Measurements from ENCODE around the gene BRMS1.
A peak's percentile ranks its signal among the peaks of the same experiment; 100 is the strongest.
"Not testable (repeated sequence)": the region's sequence is repeated elsewhere in the genome, so short reads cannot be mapped to it uniquely, and the experiment has no call there.

The BRMS1 gene

GRCh38 chr11:66363187-66363601, 18.3 kb upstream of the BRMS1 start:
- no peak for DNase-seq (ENCODE audit: low spot score)

- no peak for DNase-seq (ENCODE audit: low spot score)
Observed at GRCh38 chr11:66362481-66363147, 17.7 kb upstream of the BRMS1 start.

- no peak for DNase-seq (ENCODE audit: low spot score)
Observed at GRCh38 chr11:66361502-66361941, 16.6 kb upstream of the BRMS1 start.

GRCh38 chr11:66360406-66361073, 15.6 kb upstream of the BRMS1 start:
- DNase-seq (ENCODE audit: low spot score), result peak; percentile 28

GRCh38 chr11:66359662-66360087, 14.8 kb upstream of the BRMS1 start:
- DNase-seq (ENCODE audit: low spot score), result peak; percentile 34

DNA sequence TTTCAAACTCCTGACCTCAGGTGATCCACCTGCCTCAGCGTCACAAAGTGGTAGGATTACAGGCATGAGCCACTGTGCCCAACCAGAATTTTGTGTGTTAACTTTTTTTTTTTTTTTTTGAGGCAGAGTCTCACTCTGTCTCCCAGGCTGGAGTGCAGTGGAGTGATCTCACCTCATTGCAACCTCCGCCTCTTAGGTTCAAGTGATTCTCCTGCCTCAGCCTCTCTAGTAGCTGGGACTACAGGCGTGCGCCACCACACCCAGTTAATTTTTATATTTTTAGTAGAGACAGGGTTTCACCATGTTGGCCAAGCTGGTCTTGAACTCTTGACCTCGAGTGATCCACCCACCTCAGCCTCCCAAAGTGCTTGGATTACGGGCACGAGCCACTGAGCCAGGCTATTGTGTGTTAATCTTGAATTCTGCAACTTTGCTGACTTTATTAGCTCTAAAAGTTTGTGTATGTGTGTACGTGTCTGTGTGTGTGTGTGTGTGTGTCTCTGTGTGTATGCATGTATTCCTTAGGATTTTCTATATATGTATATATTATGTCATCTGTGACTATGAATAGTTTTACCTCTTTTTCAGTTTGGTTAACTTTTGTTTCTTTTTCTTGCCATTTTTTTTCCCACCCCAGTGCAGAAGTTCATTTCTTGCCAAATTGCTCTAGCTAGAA, 5.8 kb upstream of the BRMS1 start:
- not testable (repeated sequence) for DNase-seq (ENCODE audit: low spot score)

DNA sequence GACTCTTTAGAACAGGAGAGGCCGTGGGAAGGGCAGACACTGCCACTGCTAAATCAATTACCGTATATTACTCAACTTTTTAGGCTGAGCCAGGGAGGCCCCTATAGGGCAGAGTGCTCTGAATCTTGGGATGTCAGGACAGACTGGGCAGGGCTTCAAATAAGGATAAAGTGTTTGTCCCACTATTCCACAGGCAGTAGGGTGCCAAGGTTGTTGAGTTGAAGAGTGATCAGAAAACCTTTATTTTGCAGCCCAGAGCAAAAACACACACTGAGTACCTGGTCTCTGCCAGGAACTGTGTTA, 4.1 kb upstream of the BRMS1 start:
- no peak for DNase-seq (ENCODE audit: low spot score)

GRCh38 chr11:66347425-66348276, 2.7 kb upstream of the BRMS1 start, which contains the start of gene B4GAT1:
B4GAT1 (minus strand) TSS chr11:66347629; CDS start chr11:66347545, 84 bp downstream.
- DNase-seq (ENCODE audit: low spot score), result peak; percentile 91

DNA sequence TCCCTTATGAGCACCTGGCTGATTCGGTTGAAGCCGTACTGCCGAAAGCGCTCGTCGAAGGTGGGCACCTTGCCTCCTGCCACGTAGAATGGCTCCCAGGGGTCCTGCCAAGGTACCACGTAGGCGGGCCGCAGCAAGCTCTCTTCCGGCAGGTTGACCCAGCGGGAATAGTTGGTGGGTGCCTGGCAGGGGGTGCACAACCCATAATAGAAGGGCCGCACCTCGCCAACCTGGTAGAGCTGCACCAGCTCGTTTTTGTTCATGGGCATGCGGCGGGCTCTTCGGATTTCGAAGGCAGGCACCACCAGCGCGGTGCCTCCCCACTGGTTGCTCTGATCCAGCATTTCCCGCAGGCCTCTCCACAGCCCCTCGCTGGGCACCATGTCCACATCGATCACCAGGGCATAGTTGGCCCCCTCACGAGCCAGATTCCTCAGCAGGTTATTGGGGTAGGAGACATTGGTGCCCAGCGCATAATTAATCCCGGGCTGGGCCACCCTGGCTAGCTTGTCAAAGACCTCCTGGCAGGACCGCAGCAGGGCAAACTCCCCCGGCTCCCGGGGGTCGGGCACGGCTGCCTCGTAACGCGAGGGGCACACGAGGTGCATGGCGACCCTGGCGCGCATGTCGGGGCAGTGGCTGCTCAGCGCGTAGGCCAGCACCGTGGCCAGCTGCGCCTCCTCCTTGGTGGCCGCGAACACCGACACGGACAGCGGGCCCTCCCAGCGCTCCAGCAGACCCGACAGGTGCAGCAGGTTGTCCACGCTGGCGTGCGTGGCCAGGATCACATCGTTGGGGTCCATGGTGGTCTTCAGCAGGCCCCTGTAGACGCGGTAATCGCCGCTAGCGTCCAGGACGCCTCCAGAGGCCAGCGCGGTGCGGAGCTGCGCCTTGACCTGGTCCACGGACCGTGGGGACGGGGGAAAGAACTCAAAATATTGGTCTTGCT, 1.8 kb upstream of the BRMS1 start:
- DNase-seq (ENCODE audit: low spot score), result no peak

GRCh38 chr11:66345316-66345649, 379 bp upstream of the BRMS1 start:
- no peak for DNase-seq (ENCODE audit: low spot score)

DNA sequence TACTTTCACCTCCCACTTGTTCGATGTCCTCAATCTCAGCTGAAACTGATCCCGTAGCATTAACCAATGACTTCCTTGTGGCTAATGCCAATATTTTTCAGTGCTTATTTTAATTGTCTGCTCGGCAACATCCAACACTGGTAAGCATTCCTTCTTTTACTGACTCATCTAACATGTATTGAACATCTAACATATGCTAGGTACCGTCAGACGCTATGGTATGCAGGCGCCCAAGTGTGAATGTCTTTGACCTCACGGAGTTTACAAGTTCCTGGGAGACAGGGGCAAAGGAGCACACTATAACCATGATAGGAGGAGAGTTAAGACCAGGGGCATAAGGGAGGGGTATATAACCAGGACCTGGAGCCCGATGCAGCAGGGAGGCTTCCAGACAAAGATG, 1.7 kb downstream of the BRMS1 start:
- DNase-seq (ENCODE audit: low spot score), result no peak

GRCh38 chr11:66341502-66342126, 3.3 kb downstream of the BRMS1 start:
- no peak for DNase-seq (ENCODE audit: low spot score)

- DNase-seq (ENCODE audit: low spot score), result no peak
Observed at GRCh38 chr11:66340596-66341501, 4.1 kb downstream of the BRMS1 start.

DNA sequence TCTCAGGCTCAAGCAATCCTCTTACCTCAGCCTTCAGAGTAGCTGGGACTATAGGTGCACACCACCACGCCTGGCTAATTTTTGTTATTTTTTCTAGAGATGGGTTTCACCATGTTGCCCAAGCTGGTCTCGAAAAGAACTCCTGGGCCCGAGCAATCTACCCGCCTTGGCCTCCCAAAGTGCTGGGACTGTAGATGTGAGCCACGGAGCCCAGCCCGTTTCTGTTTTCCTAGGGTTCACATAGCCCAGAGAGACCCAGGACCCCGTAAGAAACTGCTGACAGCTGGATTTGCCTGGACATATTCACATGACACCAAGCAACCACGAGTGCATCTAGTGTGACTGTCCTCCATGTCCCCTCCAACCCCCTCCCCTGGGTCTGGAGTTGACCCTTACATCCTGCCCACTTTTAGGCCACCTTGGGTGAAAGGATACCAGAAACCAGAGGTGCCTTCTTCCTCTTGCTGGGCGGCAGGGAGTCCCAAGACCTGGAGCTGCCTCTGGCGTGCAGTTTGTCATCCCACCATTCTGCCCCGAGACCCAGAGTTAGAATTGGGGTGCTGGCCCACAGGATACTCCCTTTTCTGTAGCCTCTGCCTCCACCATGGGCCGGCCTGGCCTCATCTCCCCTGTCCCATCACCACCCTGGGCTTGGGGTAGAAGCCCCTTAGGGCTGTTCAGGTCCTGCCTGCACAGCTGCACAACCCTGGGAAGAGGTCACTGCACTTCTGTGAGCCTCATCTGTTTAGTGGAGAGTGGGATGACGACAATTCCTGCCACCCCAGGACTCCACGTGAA, 5.0 kb downstream of the BRMS1 start:
- no peak for DNase-seq (ENCODE audit: low spot score)

GRCh38 chr11:66339162-66339675, 5.7 kb downstream of the BRMS1 start:
- DNase-seq (ENCODE audit: low spot score), result no peak

DNA sequence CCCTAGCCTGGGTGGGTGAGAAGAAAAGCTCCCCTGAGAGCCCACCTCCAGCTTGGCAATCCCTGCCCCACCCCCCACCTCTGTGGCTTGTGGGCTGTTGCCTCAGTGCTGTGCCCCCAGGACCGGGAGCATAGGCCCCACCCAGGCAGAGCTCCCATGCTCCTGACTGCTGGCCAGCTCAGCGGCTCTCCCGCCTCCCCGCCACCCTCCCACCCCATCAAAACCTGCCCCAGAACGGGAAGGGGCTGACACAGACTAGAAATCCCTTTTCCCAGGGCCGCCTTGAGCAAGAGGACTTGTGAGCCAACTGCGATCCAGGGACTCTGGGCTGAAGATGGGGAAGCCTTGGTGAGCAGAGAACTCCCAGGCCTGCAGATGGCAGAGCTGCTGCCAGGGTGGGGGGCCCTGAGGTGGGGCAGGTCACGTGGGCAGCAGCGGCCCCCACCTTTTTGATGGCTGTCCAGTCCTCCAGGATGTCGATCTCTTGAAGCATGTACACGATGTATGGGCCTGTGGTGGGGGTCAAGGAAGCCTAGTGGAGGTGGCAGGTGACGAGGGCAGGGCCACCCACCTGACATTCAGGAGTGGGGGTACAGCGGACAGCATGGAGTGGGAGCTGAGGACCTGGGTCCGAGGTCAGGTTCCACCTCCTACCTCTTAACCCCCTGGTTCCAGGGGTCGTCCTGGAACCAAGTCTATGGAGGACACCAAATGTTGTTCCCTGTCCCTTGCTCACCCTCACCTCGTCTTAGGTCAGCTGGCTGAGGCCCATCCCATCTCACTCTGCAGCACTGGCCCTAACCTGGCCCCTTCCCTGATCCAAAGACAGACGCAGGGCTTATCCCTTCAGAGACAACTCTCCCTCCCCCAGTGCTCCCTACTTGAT, 6.4 kb downstream of the BRMS1 start:
- no peak for DNase-seq (ENCODE audit: low spot score)

DNA sequence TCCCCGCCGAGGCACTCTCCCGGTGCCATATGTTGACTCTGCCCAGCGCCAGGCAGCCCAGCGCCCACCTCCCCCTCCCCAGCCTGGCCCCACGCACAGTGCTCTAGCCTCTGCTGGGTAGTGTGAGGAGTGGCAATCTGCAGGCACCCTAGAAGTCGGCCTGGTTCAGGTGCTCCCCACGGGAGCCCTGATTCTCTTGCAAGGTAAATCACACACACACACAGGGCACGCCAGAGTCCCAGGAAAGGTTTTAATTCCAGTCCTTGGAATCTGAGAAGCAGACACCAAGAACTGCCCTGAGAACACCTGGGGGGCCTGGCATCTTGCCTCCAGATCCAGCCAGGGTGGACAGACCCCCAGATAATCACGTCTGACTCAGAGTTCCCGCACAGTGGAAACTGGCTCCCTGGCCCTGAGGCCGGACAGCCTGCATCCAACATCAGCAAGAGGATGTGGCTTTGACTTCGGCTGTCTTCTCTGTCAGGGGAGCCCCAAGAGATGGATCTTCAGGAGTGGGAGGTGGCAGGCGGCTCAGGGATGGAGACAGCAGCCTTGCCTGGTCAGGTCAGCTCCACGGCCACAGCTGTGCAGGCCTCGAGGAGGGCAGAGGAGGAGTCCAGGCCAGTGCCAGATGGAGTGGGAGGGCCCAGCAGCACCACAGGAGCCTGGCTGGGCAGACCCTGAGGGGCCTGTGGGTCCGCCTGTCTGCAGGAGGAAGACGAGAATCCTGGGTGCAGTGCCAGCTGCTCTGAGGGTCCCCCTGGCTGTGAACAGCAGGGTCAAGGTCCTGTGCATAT, 7.6 kb downstream of the BRMS1 start:
- DNase-seq (ENCODE audit: low spot score), result peak; percentile 48
